ENCODE measurements around the gene ATXN1. TPM values are rescaled to one million over a fixed set of nuclear protein-coding genes. Genes with fewer than 3 reads are reported as not detected.

The ATXN1 gene
- total and polyA plus RNA-seq, 2 experiments from 2014 or later, result 4.8 to 9.1 TPM

GRCh38 chr6:16437984-16438383 lies 323.3 kb downstream of the ATXN1 start:
- H3K4me1 Mint-ChIP-seq, result no peaks in the 10 kb centered on the region
- Histone ChIP-seq H2AFZ (no peak overlapping the region), H3K79me2 (replicated peaks; ENCODE audit: insufficient read depth) (no peaks in the 10 kb centered on the region), H3K27me3 (ENCODE audit: insufficient read depth) (no peaks in the 10 kb centered on the region), H3K9me2 (ENCODE audit: insufficient read depth) (peaks cover 3% of the 10 kb centered on the region), H3K4me2 (no peak overlapping the region), H3F3A (replicated peaks; ENCODE audit: low read depth) (no peaks in the 10 kb centered on the region), H3K36me3 (ENCODE audit: insufficient read depth) (no peaks in the 10 kb centered on the region), H4K20me1 (replicated peaks; ENCODE audit: insufficient read depth) (no peaks in the 10 kb centered on the region), H3K27ac (ENCODE audit: low read depth) (no peak overlapping the region), H3K4me3 (no peak overlapping the region), H3K4me1 (ENCODE audit: insufficient read depth) (no peaks in the 10 kb centered on the region)
- peaks cover 5% of the 10 kb centered on the region for H3K27me3 Mint-ChIP-seq (ENCODE audit: insufficient read depth, low read depth, poor library complexity)
- TF ChIP-seq POLR2AphosphoS5 (IDR thresholded peaks at IDR 0.05; ENCODE audit: low read depth), result no peak
- no peak overlapping the region for H3K27ac Mint-ChIP-seq
- ATAC-seq, result no peak
- no peak overlapping the region for H3K4me3 Mint-ChIP-seq
- DNase-seq (ENCODE audit: low spot score), result no peak
- H3K9me3 Mint-ChIP-seq, result no peaks in the 10 kb centered on the region
- H3K36me3 Mint-ChIP-seq (ENCODE audit: low read depth), result no peaks in the 10 kb centered on the region

GRCh38 chr6:16437095-16437494 lies 324.2 kb downstream of the ATXN1 start:
- Histone ChIP-seq H3K79me2 (replicated peaks; ENCODE audit: insufficient read depth) (no peaks in the 10 kb centered on the region), H3K27ac (ENCODE audit: low read depth) (no peak overlapping the region), H3K9me2 (ENCODE audit: insufficient read depth) (peaks cover 3% of the 10 kb centered on the region), H3K27me3 (ENCODE audit: insufficient read depth) (no peaks in the 10 kb centered on the region), H2AFZ (no peak overlapping the region), H3F3A (replicated peaks; ENCODE audit: low read depth) (no peaks in the 10 kb centered on the region), H3K36me3 (ENCODE audit: insufficient read depth) (no peaks in the 10 kb centered on the region), H4K20me1 (replicated peaks; ENCODE audit: insufficient read depth) (no peaks in the 10 kb centered on the region), H3K4me2 (no peak overlapping the region), H3K4me1 (ENCODE audit: insufficient read depth) (no peaks in the 10 kb centered on the region), H3K4me3 (no peak overlapping the region)
- H3K4me1 Mint-ChIP-seq, result peaks cover 1% of the 10 kb centered on the region; the same call in 2 of the 3 replicates
- TF ChIP-seq ZNF462 (CRISPR knock-in tag; IDR thresholded peaks at IDR 0.05), result no peak
- TF ChIP-seq STAT1 (IDR thresholded peaks at IDR 0.05; ENCODE audit: unreplicated experiment), result no peak
- TF ChIP-seq POLR2AphosphoS5 (IDR thresholded peaks at IDR 0.05; ENCODE audit: low read depth), result no peak
- no peak for TF ChIP-seq ZNF331 (CRISPR knock-in tag; IDR thresholded peaks at IDR 0.05; ENCODE audit: low read depth)
- no peak for TF ChIP-seq ZNF114 (CRISPR knock-in tag; IDR thresholded peaks at IDR 0.05)
- peaks cover 5% of the 10 kb centered on the region for H3K27me3 Mint-ChIP-seq (ENCODE audit: insufficient read depth, low read depth, poor library complexity)
- no peak overlapping the region for H3K27ac Mint-ChIP-seq
- no peak overlapping the region for H3K4me3 Mint-ChIP-seq
- DNase-seq (ENCODE audit: low spot score) (no peak), ATAC-seq (no peak)
- no peaks in the 10 kb centered on the region for H3K36me3 Mint-ChIP-seq (ENCODE audit: low read depth)
- no peaks in the 10 kb centered on the region for H3K9me3 Mint-ChIP-seq

Measured in GM23338 (cell line).